Head of caudate nucleus (tissue), 42 donors: Measurements from ENCODE around the gene RXRA.

Source experiments
- DNase-seq, 42 donors: peaks; one replicate each; pipeline versions ENCODE4 v3.0.0 to v3.0.0-alpha.2; 2020 to 2021; ENCODE audit warnings: mixed read lengths in 7 of 42
- intact Hi-C: fragments of 100-400 bp; cut with DNase I; formaldehyde crosslinking; loops from one replicate; pipeline ENCODE4 v1.15.0; 2022

The RXRA gene

GRCh38 chr9:134370638-134371037 is 44.4 kb downstream of the RXRA start:
- no peak for DNase-seq
- intact Hi-C loops, result no loop called here

- intact Hi-C loops, result no loop called here
- DNase-seq, result peak in 22 of 42 donors; percentile 33 to 79 (median 56)
Measured at GRCh38 chr9:134371731-134372130, 45.5 kb downstream of the RXRA start.

GRCh38 chr9:134372581-134373267 is 46.5 kb downstream of the RXRA start:
- intact Hi-C loops, result no loop called here
- no peak for DNase-seq

- no peak for DNase-seq
- intact Hi-C loops, result no loop called here
Measured at GRCh38 chr9:134373269-134373668, 47.0 kb downstream of the RXRA start.

- DNase-seq, result no peak
- intact Hi-C loops, result no loop called here
Measured at GRCh38 chr9:134373953-134374300, 47.7 kb downstream of the RXRA start.

GRCh38 chr9:134374301-134375010 is 48.2 kb downstream of the RXRA start:
- DNase-seq, result peak in 17 of 42 donors; percentile 22 to 71 (median 47)
- intact Hi-C loops, result no loop called here

- peak in 6 of 42 donors; percentile 31 to 68 (median 49) for DNase-seq
- intact Hi-C loops, result no loop called here
Measured at GRCh38 chr9:134375011-134375390, 48.7 kb downstream of the RXRA start.

- DNase-seq, result peak in 20 of 42 donors; percentile 29 to 69 (median 55)
- intact Hi-C loops, result no loop called here
Measured at GRCh38 chr9:134375430-134376385, 49.5 kb downstream of the RXRA start.

- peak in 5 of 42 donors; percentile 28 to 57 (median 33) for DNase-seq
- intact Hi-C loops, result no loop called here
Measured at GRCh38 chr9:134376386-134377142, 50.3 kb downstream of the RXRA start.

- DNase-seq, result no peak
- intact Hi-C loops, result no loop called here
Measured at GRCh38 chr9:134377143-134377484, 50.9 kb downstream of the RXRA start.

- peak in 23 of 42 donors; percentile 37 to 75 (median 56) for DNase-seq
- intact Hi-C loops, result no loop called here
Measured at GRCh38 chr9:134377976-134378375, 51.7 kb downstream of the RXRA start.

GRCh38 chr9:134378901-134379338 is 52.7 kb downstream of the RXRA start:
- intact Hi-C loops, result no loop called here
- DNase-seq, result peak in 18 of 42 donors; percentile 35 to 74 (median 54)

- intact Hi-C loops, result no loop called here
- DNase-seq, result no peak
Measured at GRCh38 chr9:134379831-134380365, 53.6 kb downstream of the RXRA start.

GRCh38 chr9:134380542-134381271 is 54.5 kb downstream of the RXRA start:
- DNase-seq, result no peak
- intact Hi-C loops, result no loop called here

- intact Hi-C loops, result no loop called here
- DNase-seq, result no peak
Measured at GRCh38 chr9:134381272-134381661, 55.0 kb downstream of the RXRA start.

- intact Hi-C loops, result no loop called here
- DNase-seq, result no peak
Measured at GRCh38 chr9:134381671-134382516, 55.6 kb downstream of the RXRA start.

GRCh38 chr9:134382733-134383132 is 56.5 kb downstream of the RXRA start:
- intact Hi-C loops, result no loop called here
- DNase-seq, result no peak
